HL-60 (cell line): Measurements from ENCODE around the gene ZNF518A.
"Not testable (repeated sequence)": the region's sequence is repeated elsewhere in the genome, so short reads cannot be mapped to it uniquely, and the experiment has no call there.

Source experiments
- DNase-seq, 2 experiments: peaks; one replicate each; pipeline ENCODE4 v3.0.0-alpha.2; 2010 to 2020; ENCODE audit warnings: low read depth in 1 of 2, low spot score in 1 of 2
- H3K27ac ChIP-seq: fragments of 250-450 bp; sonication (Bioruptor Pico); replicated peaks from 2 replicates; pipeline ENCODE4 v1.5.1; 2020; ENCODE audit warnings: mild to moderate bottlenecking, moderate library complexity
- H3K27me3 ChIP-seq: fragments of 250-450 bp; sonication (Bioruptor Pico); 2 replicates; pipeline ENCODE4 v1.5.1; 2021; ENCODE audit warnings: mild to moderate bottlenecking, moderate library complexity; ENCODE audit not compliant: insufficient read depth, poor library complexity, severe bottlenecking
- H3K4me3 ChIP-seq: replicated peaks from 2 replicates; pipeline ENCODE4 v1.5.1; 2011; ENCODE audit warnings: mild to moderate bottlenecking, control low read depth, low read length; ENCODE audit not compliant: insufficient read depth
- GABPA ChIP-seq: IDR thresholded peaks from 2 replicates; pipeline ENCODE4 v1.6.1; 2012; ENCODE audit warnings: low read depth
- POLR2AphosphoS5 ChIP-seq: IDR thresholded peaks from 2 replicates; pipeline ENCODE4 v1.6.1; 2012; ENCODE audit warnings: low read depth
- SPI1 ChIP-seq: IDR thresholded peaks from 2 replicates; pipeline ENCODE4 v1.6.1; 2012; ENCODE audit warnings: low read depth, mild to moderate bottlenecking, borderline replicate concordance
- TF ChIP-seq, protein P1 (sequence below): IDR thresholded peaks from 2 replicates; pipeline ENCODE4 v1.6.1; 2012; ENCODE audit warnings: low read depth; ENCODE audit not compliant: insufficient replicate concordance
- TF ChIP-seq, protein P2 (sequence below): IDR thresholded peaks from one replicate; pipeline ENCODE4 v1.5.1; 2011; ENCODE audit warnings: low read length, control low read depth, inconsistent platforms; ENCODE audit not compliant: insufficient read depth

Gene ZNF518A

DNA sequence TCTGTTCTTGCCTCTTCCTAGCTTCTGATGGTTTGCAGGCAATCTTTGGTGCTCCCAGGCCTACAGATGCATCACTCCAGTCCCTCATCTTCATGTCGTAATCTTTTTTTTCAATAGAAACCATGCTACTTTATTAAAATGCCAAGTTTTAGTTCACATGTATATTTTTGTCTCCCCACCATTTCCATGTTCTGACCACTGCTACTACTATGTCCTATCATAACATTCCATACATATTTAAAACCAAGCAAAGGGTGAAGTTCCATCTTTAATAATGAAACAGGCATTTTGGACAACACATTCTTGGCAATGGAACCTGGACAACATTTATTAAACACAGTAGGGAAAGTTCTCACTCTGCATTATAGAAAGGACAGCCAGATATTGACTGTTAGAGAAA, 58.8 kb downstream of the ZNF518A start:
- TF ChIP-seq, protein P1, sequence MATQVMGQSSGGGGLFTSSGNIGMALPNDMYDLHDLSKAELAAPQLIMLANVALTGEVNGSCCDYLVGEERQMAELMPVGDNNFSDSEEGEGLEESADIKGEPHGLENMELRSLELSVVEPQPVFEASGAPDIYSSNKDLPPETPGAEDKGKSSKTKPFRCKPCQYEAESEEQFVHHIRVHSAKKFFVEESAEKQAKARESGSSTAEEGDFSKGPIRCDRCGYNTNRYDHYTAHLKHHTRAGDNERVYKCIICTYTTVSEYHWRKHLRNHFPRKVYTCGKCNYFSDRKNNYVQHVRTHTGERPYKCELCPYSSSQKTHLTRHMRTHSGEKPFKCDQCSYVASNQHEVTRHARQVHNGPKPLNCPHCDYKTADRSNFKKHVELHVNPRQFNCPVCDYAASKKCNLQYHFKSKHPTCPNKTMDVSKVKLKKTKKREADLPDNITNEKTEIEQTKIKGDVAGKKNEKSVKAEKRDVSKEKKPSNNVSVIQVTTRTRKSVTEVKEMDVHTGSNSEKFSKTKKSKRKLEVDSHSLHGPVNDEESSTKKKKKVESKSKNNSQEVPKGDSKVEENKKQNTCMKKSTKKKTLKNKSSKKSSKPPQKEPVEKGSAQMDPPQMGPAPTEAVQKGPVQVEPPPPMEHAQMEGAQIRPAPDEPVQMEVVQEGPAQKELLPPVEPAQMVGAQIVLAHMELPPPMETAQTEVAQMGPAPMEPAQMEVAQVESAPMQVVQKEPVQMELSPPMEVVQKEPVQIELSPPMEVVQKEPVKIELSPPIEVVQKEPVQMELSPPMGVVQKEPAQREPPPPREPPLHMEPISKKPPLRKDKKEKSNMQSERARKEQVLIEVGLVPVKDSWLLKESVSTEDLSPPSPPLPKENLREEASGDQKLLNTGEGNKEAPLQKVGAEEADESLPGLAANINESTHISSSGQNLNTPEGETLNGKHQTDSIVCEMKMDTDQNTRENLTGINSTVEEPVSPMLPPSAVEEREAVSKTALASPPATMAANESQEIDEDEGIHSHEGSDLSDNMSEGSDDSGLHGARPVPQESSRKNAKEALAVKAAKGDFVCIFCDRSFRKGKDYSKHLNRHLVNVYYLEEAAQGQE = no peak
- TF ChIP-seq POLR2AphosphoS5 (no peak), SPI1 (no peak), GABPA (no peak)
- TF ChIP-seq, protein P2, sequence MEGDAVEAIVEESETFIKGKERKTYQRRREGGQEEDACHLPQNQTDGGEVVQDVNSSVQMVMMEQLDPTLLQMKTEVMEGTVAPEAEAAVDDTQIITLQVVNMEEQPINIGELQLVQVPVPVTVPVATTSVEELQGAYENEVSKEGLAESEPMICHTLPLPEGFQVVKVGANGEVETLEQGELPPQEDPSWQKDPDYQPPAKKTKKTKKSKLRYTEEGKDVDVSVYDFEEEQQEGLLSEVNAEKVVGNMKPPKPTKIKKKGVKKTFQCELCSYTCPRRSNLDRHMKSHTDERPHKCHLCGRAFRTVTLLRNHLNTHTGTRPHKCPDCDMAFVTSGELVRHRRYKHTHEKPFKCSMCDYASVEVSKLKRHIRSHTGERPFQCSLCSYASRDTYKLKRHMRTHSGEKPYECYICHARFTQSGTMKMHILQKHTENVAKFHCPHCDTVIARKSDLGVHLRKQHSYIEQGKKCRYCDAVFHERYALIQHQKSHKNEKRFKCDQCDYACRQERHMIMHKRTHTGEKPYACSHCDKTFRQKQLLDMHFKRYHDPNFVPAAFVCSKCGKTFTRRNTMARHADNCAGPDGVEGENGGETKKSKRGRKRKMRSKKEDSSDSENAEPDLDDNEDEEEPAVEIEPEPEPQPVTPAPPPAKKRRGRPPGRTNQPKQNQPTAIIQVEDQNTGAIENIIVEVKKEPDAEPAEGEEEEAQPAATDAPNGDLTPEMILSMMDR = no peak
- Histone ChIP-seq H3K4me3 (no peak overlapping the region), H3K27me3 (no peaks in the 10 kb centered on the region), H3K27ac (no peak overlapping the region)
- DNase-seq = no peak

DNA sequence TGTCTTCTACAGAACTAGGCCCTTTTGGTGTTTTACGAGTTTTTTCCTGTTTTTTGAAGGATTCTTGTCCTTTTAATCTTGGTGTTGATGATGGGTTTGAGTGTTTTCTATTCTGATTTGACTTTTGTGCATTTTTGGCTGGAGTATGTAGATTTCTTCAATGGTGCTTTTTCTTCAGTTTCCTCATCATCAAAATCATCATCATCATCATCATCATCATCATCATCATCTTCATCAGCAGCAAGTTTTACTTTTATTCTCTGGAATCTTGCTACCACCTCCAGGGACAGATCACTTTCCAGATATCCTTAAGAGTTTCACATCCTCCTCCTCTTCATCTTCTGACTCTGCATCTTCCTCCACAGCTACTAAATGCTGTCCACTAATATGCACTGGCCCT, 59.4 kb downstream of the ZNF518A start:
- H3K27ac ChIP-seq, DNase-seq, H3K4me3 ChIP-seq, H3K27me3 ChIP-seq: not testable (repeated sequence)

DNA sequence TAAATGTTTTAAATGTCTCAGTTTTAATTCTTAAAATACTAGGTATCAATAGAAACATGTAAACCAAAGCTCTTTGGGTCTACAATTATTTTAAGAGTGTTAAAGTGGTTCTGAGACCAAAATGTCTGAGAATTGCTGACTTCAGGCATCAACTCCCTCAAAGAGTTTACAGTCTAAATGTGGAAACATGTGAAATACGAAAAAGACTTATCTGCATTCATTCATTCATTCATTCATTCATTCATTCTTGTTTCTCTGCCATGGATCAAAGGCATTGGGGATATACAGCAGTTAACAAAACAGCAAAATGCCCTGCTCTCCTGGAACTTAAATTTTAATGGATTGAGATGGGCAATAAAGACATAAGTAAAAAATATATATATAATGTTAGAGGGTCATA, 71.4 kb downstream of the ZNF518A start:
- H3K27ac ChIP-seq = no peak overlapping the region
- TF ChIP-seq POLR2AphosphoS5 (no peak), GABPA (no peak), SPI1 (no peak)
- TF ChIP-seq, protein P2 = no peak
- TF ChIP-seq, protein P1 = no peak
- H3K27me3 ChIP-seq = no peaks in the 10 kb centered on the region
- H3K4me3 ChIP-seq = no peak overlapping the region
- no peak for DNase-seq

DNA sequence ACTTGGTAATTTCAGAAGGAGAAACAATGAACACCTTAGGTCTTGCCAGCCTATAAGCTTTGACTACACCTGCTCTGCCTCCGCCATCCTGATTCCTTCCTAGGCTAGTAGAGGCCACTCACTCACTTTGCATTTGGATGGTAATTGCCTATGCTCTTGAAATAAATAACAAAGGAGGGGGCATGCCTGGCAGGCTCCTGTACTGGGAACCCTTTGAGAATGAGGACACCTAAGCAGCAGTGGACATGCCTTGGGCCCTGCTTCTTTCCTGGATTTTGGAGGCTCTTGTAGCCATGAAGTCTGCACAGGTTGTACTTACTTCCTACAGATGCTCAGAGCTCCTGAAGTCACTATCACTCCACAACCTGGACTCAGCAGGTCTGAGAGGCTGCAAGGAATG, 75.5 kb downstream of the ZNF518A start:
- no peak for TF ChIP-seq GABPA
- TF ChIP-seq POLR2AphosphoS5 = no peak
- TF ChIP-seq SPI1 = no peak
- TF ChIP-seq, protein P2 = no peak
- Histone ChIP-seq H3K4me3 (no peak overlapping the region), H3K27me3 (no peaks in the 10 kb centered on the region), H3K27ac (no peak overlapping the region)
- no peak for DNase-seq
